ENCODE data around the gene FAM168B.

GRCh38 chr2:131039535-131039907 lies 53.7 kb downstream of the FAM168B start:
- no peak for TF ChIP-seq CTCF (conservative IDR thresholded peaks at IDR 0.05)
- no peak for TF ChIP-seq EZH2 (IDR thresholded peaks at IDR 0.05; ENCODE audit: low read depth)
